Bronchial epithelial cell (primary cell): ENCODE results near the gene ZNRF3. TPM values are rescaled to one million over a fixed set of nuclear protein-coding genes. Genes with fewer than 3 reads are reported as not detected.

ENCODE experiments used
- DNase-seq: peaks from one replicate; pipeline ENCODE4 v3.0.0-alpha.2; 2010; ENCODE audit warnings: low read depth
- FAIRE-seq: peaks from 2 replicates; lab custom pipeline; 2011; peaks lifted over from hg19 to GRCh38; lab: Jason Lieb, UNC
- H3K27me3 ChIP-seq: 2 replicates; pipeline ENCODE4 v1.5.1; 2011; ENCODE audit warnings: low read length; ENCODE audit not compliant: control insufficient read depth, insufficient read depth
- H3K36me3 ChIP-seq: 2 replicates; pipeline ENCODE4 v1.5.1; 2011; ENCODE audit warnings: low read length; ENCODE audit not compliant: control insufficient read depth, insufficient read depth
- H3K4me3 ChIP-seq: 2 replicates; pipeline ENCODE4 v1.5.1; 2011; ENCODE audit warnings: mild to moderate bottlenecking, low read depth, low read length, control low read depth
- CTCF ChIP-seq: IDR thresholded peaks from 2 replicates; pipeline ENCODE4 v1.5.1; 2011; ENCODE audit warnings: mild to moderate bottlenecking, moderate library complexity, low read length, control low read depth, inconsistent platforms; ENCODE audit not compliant: insufficient read depth, severe bottlenecking
- total RNA-seq: library from RNA; depleted of rRNA; stranded (reverse); fragments of >200 nt; gene quantifications from 2 replicates; pipeline ENCODE4 v1.2.1, GENCODE V29; 2014

ZNRF3 gene
- total RNA-seq, 1 donor from 2014 or later: 3.4 TPM

DNA sequence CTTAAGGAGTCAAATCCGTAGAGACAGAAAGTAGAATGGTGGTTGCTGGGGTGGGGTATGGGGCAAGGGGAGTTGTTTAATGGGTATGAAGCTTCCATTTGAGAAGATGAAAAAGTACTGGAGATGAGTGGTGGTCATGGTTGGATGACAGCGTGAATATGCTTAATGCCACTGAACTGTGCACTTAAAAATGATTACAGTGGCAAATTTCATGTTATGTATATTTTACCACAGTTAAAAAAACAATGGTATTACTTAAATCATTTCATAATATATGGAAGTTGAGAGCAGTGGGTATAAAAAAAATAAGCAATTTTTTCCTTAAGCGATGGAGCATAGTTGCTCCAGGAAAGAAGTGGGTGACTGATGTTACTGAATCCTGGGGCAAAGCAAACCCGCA lies 111.2 kb downstream of the ZNRF3 start:
- FAIRE-seq (no peak), DNase-seq (no peak)
- H3K36me3 ChIP-seq: no peaks in the 10 kb centered on the region
- no peak for TF ChIP-seq CTCF
- no peak overlapping the region for H3K4me3 ChIP-seq
- no peaks in the 10 kb centered on the region for H3K27me3 ChIP-seq

GRCh38 chr22:28995551-28995950 lies 112.2 kb downstream of the ZNRF3 start:
- DNase-seq (no peak), FAIRE-seq (no peak)
- Histone ChIP-seq H3K27me3 (no peaks in the 10 kb centered on the region), H3K36me3 (no peaks in the 10 kb centered on the region), H3K4me3 (no peak overlapping the region)
- no peak for TF ChIP-seq CTCF

DNA sequence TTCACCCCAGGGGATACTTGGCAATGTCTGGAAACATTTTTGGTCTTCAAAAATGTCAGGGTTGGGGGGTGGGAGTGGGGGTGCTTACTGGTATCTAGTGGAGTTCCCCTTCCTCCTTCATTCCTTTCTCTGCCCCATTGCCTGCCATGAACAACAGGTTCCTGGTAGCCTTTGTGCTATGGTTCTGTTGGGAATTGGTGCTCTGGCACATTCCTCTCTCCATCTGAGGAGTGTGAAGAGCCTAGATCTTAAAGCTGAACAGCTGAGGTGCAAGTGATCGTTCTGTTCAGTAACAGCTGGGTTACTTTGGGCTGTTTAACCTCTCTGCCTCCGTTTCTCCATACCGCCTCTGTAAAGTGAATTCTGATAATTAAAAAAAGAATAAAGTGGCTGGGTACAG lies 114.0 kb downstream of the ZNRF3 start:
- FAIRE-seq (no peak), DNase-seq (no peak)
- no peaks in the 10 kb centered on the region for H3K36me3 ChIP-seq
- no peak for TF ChIP-seq CTCF
- H3K4me3 ChIP-seq: no peak overlapping the region
- H3K27me3 ChIP-seq: no peaks in the 10 kb centered on the region

DNA sequence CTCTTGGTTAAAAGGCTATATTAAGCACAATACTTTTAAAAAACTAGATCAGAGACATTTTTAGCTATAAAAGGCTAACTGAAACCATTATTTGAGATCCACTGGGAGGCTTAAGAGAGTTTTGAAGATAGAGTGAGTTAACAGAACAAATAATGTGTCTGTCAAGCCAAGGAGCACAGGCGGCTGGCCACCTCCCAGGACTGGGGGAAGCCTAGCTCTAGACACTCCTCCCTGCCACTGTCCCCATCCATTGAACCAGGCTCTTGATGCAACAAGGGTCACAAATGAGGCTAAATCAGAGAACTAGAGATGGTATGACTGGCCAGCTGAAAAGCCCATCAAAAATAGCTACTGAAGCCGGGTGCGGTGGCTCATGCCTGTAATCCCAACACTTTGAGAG lies 115.3 kb downstream of the ZNRF3 start:
- no peak for FAIRE-seq
- no peaks in the 10 kb centered on the region for H3K36me3 ChIP-seq
- no peak overlapping the region for H3K4me3 ChIP-seq
- H3K27me3 ChIP-seq: no peaks in the 10 kb centered on the region
- no peak for TF ChIP-seq CTCF
- DNase-seq: no peak

DNA sequence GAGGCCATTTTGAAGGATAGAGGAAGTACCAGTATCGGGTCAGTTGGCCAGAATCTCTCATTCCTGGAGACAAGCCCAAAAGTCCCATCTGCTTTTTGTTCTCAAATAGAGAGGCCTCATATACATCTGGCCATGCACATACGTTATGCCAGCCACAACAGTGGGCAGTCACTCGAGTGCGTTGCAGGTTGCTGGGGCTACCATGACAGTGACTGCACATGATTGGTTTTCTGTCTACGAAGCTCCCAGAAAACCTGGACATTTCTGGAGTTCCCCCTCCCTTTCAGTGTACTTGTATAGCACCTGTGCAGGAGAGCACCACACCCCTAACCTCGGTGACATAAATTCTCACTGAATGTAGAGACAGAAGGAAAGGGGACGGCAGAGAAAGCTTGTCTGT lies 116.1 kb downstream of the ZNRF3 start:
- Histone ChIP-seq H3K4me3 (no peak overlapping the region), H3K36me3 (no peaks in the 10 kb centered on the region), H3K27me3 (no peaks in the 10 kb centered on the region)
- no peak for DNase-seq
- TF ChIP-seq CTCF: no peak
- FAIRE-seq: peak; percentile 23

DNA sequence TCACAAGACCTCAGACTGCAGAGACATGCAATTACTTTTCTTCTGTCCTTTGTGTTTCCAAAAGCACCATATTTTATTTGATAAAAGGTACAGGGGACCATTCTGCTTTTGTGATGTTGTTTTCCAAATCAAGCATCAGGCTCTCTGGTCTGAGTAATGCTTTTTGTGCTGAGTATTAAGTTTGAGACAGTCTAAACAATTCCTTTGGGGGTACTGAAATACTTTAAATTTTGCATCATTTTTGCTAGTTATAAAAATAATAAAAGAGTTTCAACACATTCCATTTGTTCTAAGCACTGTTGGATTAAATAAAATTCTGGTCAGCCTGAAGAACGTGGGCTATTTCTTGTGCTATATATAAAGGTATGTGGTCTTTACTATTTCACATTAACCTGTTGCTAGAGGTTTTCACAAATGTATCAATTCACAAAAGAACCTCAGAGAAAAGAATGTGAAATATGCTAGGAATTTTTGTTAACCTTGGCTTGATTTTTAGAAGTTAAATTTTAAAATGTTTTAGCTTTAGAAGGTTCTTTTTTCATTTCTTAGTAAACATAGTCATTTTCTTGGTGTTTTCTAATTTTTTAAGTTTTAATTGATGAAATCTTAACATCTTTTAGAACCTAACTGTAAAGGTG lies 116.7 kb downstream of the ZNRF3 start:
- TF ChIP-seq CTCF: no peak
- FAIRE-seq (no peak), DNase-seq (no peak)

More for the DNA sequence above, 116.7 kb downstream of the ZNRF3 start:
- H3K36me3 ChIP-seq: no peaks in the 10 kb centered on the region
- no peak overlapping the region for H3K4me3 ChIP-seq
- no peaks in the 10 kb centered on the region for H3K27me3 ChIP-seq
